Activated T-cell treated with anti-CD3 and anti-CD28 coated beads, Interleukin-2, amount 50 U/mL, for 4 hours (primary cell): ENCODE data around the gene C4orf46. TPM values are rescaled to one million over a fixed set of nuclear protein-coding genes. Genes with fewer than 3 reads are reported as not detected.
A peak's percentile ranks its signal among the peaks of the same experiment; 100 is the strongest.
"Not testable (repeated sequence)": the region's sequence is repeated elsewhere in the genome, so short reads cannot be mapped to it uniquely, and the experiment has no call there.

Experiments
- ATAC-seq, 2 donors: fragments of 200-7000 bp; cut with Tn5 transposase; one replicate each; pipeline ENCODE4 v1.10.0; 2021
- DNase-seq: peaks from one replicate; pipeline ENCODE4 v3.0.0-alpha.2; 2020
- H3K27me3 Mint-ChIP-seq: one replicate; pipeline ENCODE4 v1.8.0; 2021; ENCODE audit warnings: low read depth, mixed read lengths
- H3K36me3 Mint-ChIP-seq: one replicate; pipeline ENCODE4 v1.8.0; 2022; ENCODE audit warnings: mixed read lengths; ENCODE audit not compliant: insufficient read depth
- H3K4me1 Mint-ChIP-seq: one replicate; pipeline ENCODE4 v1.8.0; 2021; ENCODE audit warnings: low read depth, mixed read lengths
- H3K4me3 Mint-ChIP-seq: one replicate; pipeline ENCODE4 v1.8.0; 2021; ENCODE audit warnings: mild to moderate bottlenecking, moderate library complexity, mixed read lengths
- H3K9me3 Mint-ChIP-seq: one replicate; pipeline ENCODE4 v1.8.0; 2021; ENCODE audit warnings: mixed read lengths
- total RNA-seq, 3 donors: library from RNA; stranded (reverse); gene quantifications; one replicate each; pipeline ENCODE4 v1.2.1, GENCODE V29; 2021

Gene C4orf46
- total RNA-seq, 3 donors from 2014 or later: 12.5 to 13.0 (median 12.7) TPM

DNA sequence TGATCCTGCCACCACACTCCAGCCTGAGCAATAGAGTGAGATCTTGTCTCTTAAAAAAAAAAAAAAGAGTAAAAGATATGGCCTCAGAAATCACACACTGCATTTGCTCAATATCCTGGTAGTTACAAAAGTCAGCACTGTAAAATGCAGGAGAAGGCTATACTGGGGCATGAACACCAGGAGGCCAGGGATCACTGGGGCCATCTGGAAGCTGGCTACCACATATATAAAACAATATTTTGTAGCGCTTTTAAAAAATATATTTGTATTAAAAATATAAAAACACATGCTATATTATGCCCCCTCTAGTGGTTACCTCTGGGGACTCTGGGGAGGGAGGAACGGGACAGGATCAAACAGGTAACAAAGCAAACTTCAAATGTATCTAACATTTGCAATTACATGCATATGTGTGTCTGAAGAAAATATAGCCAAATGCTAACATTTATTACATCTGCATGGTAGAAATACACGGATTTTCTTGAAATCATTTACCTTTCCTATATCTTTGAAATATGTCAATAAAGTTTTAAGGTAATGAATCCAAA, 4.0 kb downstream of the C4orf46 start:
- Mint-ChIP-seq H3K27me3 (no peaks in the 10 kb centered on the region), H3K4me3 (no peak overlapping the region), H3K4me1 (peaks cover 17% of the 10 kb centered on the region), H3K9me3 (no peaks in the 10 kb centered on the region), H3K36me3 (peaks cover 1% of the 10 kb centered on the region)
- ATAC-seq: no peak
- no peak for DNase-seq

DNA sequence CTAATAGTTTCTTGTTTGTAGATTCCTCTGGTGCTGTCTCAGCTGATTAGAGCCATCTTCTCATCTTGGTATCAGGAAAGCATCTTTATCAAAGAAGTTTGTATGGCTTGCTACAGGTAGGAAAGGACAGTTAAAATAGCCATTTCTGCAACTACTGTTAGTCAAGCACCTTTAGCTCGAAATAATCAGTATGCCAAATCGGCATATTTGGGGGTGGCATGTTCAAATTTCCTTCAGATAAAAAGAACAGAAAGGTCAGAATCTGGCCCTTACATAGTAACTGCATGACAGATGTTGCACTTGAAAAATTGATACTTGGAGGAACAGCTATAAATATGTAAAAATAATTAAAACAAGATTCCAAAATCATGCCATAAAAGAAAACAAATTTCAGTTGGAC, 4.8 kb downstream of the C4orf46 start:
- no peaks in the 10 kb centered on the region for H3K27me3 Mint-ChIP-seq
- peaks cover 1% of the 10 kb centered on the region for H3K36me3 Mint-ChIP-seq
- ATAC-seq (no peak), DNase-seq (no peak)
- H3K4me3 Mint-ChIP-seq: no peak overlapping the region
- peaks cover 12% of the 10 kb centered on the region for H3K4me1 Mint-ChIP-seq
- no peaks in the 10 kb centered on the region for H3K9me3 Mint-ChIP-seq

DNA sequence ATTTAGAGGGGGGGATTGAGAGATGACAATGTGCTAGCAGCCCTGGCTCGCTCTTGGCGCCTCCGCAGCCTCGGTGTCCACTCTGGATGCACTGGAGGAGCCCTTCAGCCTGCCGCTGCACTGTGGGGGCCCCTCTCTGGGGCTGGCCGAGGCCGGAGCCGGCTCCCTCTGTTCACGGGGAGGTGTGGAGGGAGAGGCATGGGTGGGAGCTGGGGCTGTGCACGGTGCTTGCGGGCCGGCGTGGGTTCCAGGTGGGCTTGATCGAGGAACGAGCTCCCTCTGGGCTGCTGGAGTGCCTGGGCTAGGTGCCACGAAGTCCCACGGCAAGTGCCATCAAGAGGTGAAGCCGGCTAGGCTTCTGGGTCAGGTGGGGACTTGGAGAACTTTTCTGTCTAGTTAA, 6.9 kb downstream of the C4orf46 start:
- H3K9me3 Mint-ChIP-seq: no peaks in the 10 kb centered on the region
- DNase-seq (no peak), ATAC-seq (no peak)
- H3K4me1 Mint-ChIP-seq: peaks cover 1% of the 10 kb centered on the region
- peaks cover 1% of the 10 kb centered on the region for H3K36me3 Mint-ChIP-seq
- H3K27me3 Mint-ChIP-seq: peaks cover 4% of the 10 kb centered on the region
- H3K4me3 Mint-ChIP-seq: no peak overlapping the region

DNA sequence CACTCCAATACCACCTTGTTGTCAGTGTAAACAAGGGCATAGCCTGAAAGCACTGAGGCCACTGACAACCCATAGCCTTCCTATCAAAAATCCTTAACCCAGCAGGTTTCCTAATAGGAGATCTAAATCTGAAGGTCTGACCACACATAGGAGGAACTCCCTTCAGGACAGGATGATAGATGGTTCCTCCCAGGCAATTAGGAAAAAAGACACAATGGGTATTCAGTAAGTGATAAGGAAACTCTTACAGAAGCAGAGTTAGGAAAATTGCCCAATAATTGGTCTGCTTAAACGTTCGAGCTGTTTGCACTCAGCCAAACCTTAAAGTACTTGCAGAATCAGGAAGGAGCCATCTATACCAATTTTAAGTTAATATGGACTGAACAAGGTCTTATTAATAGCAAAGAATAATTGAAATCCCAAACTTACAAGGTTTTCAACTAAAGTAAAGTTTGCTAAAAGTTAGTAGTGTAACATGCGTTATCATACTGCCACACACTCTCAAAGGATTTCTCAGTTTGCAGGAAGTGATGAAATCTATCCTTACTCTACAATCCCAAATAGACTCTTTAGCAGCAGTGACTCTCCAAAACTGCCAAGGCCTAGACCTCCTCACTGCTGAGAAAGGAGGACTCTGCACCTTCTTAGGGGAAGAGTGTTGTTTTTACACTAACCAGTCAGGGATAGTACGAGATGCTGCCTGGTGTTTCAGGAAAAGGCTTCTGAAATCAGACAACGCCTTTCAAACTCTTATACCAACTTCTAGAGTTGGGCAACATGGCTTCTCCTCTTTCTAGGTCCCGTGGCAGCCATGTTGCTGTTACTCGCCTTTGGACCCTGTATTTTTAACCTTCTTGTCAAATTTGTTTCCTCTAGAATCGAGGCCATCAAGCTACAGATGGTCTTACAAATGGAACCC, 7.7 kb downstream of the C4orf46 start:
- not testable (repeated sequence) for H3K9me3 Mint-ChIP-seq, H3K27me3 Mint-ChIP-seq, DNase-seq, ATAC-seq, H3K4me1 Mint-ChIP-seq, H3K36me3 Mint-ChIP-seq, H3K4me3 Mint-ChIP-seq

DNA sequence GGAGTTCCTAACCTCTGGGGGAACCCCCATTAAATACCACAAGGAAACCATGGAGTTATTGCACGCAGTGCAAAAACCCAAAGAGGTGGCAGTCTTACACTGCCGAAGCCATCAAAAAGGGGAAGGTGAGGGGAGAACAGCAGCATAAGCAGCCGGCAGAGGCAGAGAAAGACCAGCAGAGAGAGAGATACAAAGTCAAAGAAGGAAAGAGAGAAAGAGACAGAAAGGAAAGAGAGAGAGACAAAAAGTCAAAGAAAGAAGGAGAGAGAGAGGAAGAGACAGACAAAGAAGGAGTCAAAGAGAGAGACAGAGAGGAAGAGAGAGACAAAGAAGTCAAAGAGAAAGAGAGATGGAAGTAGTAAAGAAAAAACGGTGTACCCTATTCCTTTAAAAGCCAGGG, 8.4 kb downstream of the C4orf46 start:
- H3K9me3 Mint-ChIP-seq, DNase-seq, ATAC-seq, H3K4me3 Mint-ChIP-seq, H3K36me3 Mint-ChIP-seq, H3K4me1 Mint-ChIP-seq: not testable (repeated sequence)
- peaks cover 13% of the 10 kb centered on the region for H3K27me3 Mint-ChIP-seq

DNA sequence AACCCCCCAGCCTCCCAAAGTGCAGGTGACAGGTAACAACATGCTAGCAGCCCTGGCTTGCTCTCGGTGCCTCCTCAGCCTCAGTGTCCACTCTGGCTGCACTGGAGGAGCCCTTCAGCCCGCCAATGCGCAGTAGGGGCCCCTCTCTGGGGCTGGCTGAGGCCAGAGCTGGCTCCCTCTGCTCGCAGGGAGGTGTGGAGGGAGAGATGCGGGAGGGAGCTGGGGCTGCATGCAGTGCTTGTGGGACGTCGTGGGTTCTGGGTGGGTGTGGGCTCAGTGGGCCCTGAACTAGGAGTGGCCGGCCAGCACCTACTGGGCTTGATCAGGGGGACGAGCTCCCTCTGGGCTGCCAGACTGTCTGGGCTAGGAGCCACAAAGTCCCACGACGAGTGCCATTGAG, 14.4 kb downstream of the C4orf46 start:
- ATAC-seq (no peak), DNase-seq (no peak)
- H3K4me3 Mint-ChIP-seq: no peak overlapping the region
- peaks cover 4% of the 10 kb centered on the region for H3K4me1 Mint-ChIP-seq
- H3K9me3 Mint-ChIP-seq: no peaks in the 10 kb centered on the region
- H3K27me3 Mint-ChIP-seq: peaks cover 14% of the 10 kb centered on the region
- no peaks in the 10 kb centered on the region for H3K36me3 Mint-ChIP-seq

DNA sequence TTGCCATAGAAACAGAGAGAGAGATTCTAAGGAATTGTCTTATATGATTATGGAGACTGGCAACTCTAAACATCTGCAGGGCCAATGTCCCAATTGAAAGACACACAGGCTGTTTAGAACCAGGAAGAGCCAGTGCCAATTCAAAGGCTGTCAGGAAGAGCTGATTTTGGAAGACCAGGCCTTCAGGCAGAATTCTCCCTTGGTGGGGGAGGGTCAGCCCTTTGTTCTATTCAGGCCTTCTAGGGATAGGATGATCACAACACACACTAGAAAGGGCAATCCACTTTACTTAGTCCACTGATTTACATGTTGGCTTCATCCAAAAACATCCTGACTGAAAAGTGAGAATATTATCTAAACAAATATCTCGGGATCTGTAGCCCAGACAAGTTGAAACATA, 15.2 kb downstream of the C4orf46 start:
- DNase-seq (no peak), ATAC-seq (no peak)
- Mint-ChIP-seq H3K9me3 (no peaks in the 10 kb centered on the region), H3K4me1 (peaks cover 4% of the 10 kb centered on the region), H3K36me3 (no peaks in the 10 kb centered on the region), H3K27me3 (peaks cover 14% of the 10 kb centered on the region), H3K4me3 (no peak overlapping the region)

DNA sequence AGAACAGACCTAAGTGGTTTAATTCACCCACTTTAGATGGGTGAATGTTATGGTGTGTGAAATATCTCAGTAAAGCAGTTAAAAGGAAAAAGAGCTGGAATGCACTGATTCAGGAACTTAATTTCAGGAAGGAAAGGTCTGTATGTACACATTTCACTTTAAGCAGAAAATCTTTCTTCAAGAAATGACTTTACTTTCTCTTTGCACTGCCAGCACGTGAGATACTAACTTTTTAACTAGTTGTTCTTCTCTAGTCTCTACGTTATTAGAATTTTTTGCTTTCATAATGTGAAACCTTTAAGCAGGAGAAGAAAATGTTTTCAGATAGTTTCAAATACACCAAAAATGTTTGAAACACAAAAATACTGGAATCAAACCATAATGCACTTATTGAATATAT, 18.8 kb downstream of the C4orf46 start:
- peaks cover 1% of the 10 kb centered on the region for H3K27me3 Mint-ChIP-seq
- peaks cover 4% of the 10 kb centered on the region for H3K4me1 Mint-ChIP-seq
- no peaks in the 10 kb centered on the region for H3K36me3 Mint-ChIP-seq
- H3K4me3 Mint-ChIP-seq: peak overlapping the region; percentile 31
- no peak for ATAC-seq
- H3K9me3 Mint-ChIP-seq: no peaks in the 10 kb centered on the region
- no peak for DNase-seq

DNA sequence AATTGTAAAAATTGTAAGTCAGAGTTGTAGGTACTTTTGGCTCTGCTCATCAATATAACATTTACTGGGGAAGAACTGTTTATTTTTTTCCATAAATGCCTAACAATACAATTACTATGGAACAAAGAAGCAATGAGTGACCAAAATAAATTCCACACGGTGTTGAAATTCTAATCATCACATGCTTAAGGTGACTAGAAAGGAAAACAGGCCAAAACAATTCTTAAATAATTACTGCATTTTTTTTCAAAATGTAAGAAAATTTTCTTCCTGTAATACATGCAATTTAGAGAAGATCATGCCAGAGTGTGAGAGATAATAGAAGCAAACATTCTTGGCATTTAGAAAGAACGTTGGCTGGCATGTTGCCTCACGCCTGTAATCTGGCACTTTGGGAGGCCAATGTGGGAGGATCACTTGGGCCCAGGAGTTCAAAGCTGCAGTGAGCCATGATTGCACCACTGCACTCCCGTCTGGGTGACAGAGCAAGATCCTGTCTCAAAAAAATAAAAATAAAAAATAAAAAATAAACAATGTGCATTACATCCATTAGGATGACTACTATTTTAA, 22.5 kb downstream of the C4orf46 start:
- peaks cover 4% of the 10 kb centered on the region for H3K4me1 Mint-ChIP-seq
- no peaks in the 10 kb centered on the region for H3K36me3 Mint-ChIP-seq
- no peak for DNase-seq
- H3K9me3 Mint-ChIP-seq: no peaks in the 10 kb centered on the region
- peaks cover 6% of the 10 kb centered on the region for H3K27me3 Mint-ChIP-seq
- H3K4me3 Mint-ChIP-seq: no peak overlapping the region
- ATAC-seq: no peak

DNA sequence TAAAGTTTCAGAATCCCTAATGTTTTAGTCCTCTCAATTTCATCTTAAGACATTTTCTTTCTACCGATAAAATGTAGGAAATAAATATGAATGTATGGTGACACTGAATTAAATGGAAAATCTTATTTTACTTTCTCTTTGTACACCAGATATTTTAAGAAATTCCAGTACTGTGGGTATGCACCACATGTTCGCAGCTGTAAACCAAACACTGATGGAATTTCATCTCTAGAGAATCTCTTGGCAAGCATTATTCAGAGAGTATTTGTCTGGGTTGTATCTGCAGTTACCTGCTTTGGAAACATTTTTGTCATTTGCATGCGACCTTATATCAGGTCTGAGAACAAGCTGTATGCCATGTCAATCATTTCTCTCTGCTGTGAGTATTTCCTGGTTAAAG, 26.9 kb downstream of the C4orf46 start:
- H3K4me1 Mint-ChIP-seq: no peaks in the 10 kb centered on the region

DNA sequence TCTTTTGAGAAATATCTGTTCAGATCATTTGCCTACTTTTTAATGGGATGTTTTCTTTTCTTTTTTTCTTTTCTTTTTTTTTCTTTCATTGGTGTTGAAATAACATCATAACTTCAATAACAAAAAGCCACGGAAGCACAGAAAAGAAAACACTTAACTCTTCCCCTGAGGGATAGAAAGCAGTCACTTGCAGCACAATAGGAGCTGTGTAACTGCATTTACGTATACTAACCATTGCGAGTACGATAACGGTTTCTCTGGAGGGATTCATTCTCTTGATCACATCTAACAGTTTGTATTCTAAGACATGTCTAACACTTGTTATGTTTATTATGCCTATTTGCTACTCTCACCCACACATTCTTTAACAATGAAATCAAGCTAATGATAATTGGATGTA, 27.3 kb downstream of the C4orf46 start:
- no peaks in the 10 kb centered on the region for H3K36me3 Mint-ChIP-seq
- H3K27me3 Mint-ChIP-seq: peaks cover 11% of the 10 kb centered on the region
- H3K4me3 Mint-ChIP-seq: no peak overlapping the region
- ATAC-seq (no peak), DNase-seq (no peak)
- no peaks in the 10 kb centered on the region for H3K4me1 Mint-ChIP-seq
- no peaks in the 10 kb centered on the region for H3K9me3 Mint-ChIP-seq

More for the DNA sequence above, 26.9 kb downstream of the C4orf46 start:
- Mint-ChIP-seq H3K27me3 (peaks cover 8% of the 10 kb centered on the region), H3K36me3 (no peaks in the 10 kb centered on the region), H3K9me3 (no peaks in the 10 kb centered on the region), H3K4me3 (no peak overlapping the region)
- DNase-seq (no peak), ATAC-seq (no peak)

DNA sequence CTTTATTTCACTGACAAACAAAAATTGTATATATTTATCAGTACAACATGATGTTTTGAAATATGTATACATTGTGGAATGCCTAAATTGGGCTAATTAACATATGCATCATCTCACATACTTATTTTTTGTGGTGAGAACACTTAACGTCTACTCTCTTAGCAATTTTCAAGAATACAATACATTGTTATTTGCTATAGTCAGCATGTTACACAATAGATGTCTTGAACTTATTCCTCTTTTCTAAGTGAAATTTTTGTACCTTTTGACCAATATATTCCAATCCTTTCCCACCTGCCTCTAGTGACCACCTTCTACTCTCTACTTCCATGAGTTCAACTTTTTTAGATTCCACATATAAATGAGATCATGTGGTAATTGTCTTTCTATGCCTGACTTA, 35.1 kb downstream of the C4orf46 start:
- Mint-ChIP-seq H3K4me3 (no peak overlapping the region), H3K27me3 (peaks cover 16% of the 10 kb centered on the region), H3K9me3 (no peaks in the 10 kb centered on the region), H3K4me1 (no peaks in the 10 kb centered on the region), H3K36me3 (no peaks in the 10 kb centered on the region)
- ATAC-seq: no peak
- no peak for DNase-seq

DNA sequence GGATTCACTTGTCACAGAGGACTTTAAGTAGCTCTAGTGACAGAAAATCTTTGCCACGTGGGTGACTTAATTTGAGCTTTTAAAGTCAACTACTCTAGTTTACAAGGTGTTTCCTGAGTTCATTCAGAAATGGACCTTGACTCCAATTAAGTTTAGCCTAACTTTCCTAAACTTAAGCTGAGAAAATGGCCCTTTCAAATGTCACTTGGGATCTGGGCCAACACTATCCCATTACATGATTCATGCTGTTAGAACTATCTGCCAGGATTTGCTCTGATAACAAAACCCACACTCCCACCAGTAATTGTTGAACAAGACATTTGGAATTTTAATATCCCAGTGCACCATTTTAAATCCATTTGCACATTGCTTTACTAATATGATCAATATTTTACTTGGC, 40.8 kb downstream of the C4orf46 start:
- Mint-ChIP-seq H3K36me3 (no peaks in the 10 kb centered on the region), H3K4me3 (no peak overlapping the region), H3K9me3 (no peaks in the 10 kb centered on the region), H3K4me1 (no peaks in the 10 kb centered on the region), H3K27me3 (peaks cover 3% of the 10 kb centered on the region)
- ATAC-seq: no peak
- DNase-seq: no peak

DNA sequence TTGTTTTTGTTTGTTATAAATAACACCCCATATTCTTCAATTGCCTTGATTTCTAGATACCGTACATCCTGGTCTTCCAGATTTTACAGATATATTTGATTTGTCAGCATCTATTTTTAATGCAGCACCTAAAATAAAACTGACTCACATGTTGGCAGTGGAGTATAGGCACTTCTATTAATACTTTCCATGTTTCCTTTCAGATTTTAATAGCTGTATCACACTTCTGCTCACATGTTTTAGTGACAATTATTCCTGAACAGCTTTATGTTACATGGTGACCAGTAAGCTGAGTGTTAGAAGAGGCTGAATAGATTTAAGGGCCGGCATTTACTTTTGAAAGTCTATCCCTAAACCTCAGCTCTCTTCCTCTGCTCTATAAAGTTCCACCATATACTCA, 46.1 kb downstream of the C4orf46 start:
- peaks cover 10% of the 10 kb centered on the region for H3K27me3 Mint-ChIP-seq
- ATAC-seq (no peak), DNase-seq (no peak)
- H3K4me3 Mint-ChIP-seq: no peak overlapping the region
- H3K4me1 Mint-ChIP-seq: no peaks in the 10 kb centered on the region
- H3K36me3 Mint-ChIP-seq: no peaks in the 10 kb centered on the region
- H3K9me3 Mint-ChIP-seq: no peaks in the 10 kb centered on the region
